ENCODE data around the gene PTPN3.

PTPN3 gene

DNA sequence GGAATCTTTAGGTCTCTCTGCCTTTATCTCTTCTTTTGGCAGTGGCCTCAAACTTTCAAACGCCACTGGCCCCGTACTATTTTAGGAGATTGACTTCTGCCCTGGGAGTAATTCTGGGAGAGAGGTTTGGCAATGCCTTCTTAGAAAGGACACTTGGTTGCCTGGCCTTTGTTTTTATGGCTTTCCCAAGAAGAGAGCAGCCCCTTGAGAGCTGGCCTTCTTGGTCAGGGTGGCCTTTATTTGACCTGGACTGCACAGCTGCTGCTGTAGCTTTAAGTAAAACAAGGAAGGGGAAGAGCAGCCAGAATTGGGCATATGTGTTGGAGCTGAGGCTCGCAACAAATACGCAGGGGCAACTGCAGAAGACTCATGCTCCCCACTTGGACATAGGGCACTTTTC, 60.8 kb downstream of the PTPN3 start:
- H3K9me3 Mint-ChIP-seq, result no peaks in the 10 kb centered on the region
- H3K27me3 Mint-ChIP-seq, result peaks cover 29% of the 10 kb centered on the region
- DNase-seq (no peak), ATAC-seq (no peak)
- H3K4me3 Mint-ChIP-seq, result no peak overlapping the region
- no peak overlapping the region for H3K27ac Mint-ChIP-seq
- peaks cover 28% of the 10 kb centered on the region for H3K4me1 Mint-ChIP-seq

DNA sequence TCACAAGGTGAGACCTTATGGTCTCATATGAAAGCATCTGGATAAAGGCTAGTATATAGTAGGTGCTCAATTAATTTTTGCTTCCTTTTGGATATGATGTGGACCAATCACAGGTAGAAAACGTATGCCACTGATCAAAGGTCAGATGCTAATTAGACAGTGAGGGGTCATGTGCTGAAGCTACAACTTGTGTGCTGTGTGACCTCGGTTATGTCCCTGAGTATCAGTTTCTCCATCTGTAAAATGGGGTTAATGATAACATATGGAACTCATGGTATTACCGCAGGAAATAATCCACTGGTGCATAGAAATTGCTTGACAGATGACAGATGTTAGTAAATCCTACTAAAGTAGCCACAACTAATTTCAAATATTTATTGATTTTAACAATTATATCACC, 62.0 kb downstream of the PTPN3 start:
- H3K4me1 Mint-ChIP-seq, result peaks cover 23% of the 10 kb centered on the region
- no peak overlapping the region for H3K27ac Mint-ChIP-seq
- H3K9me3 Mint-ChIP-seq, result no peaks in the 10 kb centered on the region
- DNase-seq (no peak), ATAC-seq (no peak)
- H3K4me3 Mint-ChIP-seq, result no peak overlapping the region
- H3K27me3 Mint-ChIP-seq, result peaks cover 29% of the 10 kb centered on the region

GRCh38 chr9:109433476-109433875, 64.6 kb downstream of the PTPN3 start:
- ATAC-seq, result no peak
- H3K27me3 Mint-ChIP-seq, result peaks cover 29% of the 10 kb centered on the region

GRCh38 chr9:109430231-109430630, 67.9 kb downstream of the PTPN3 start:
- no peaks in the 10 kb centered on the region for H3K4me1 Mint-ChIP-seq
- peaks cover 35% of the 10 kb centered on the region for H3K27me3 Mint-ChIP-seq
- H3K27ac Mint-ChIP-seq, result peak overlapping the region in 1 of 2 donors; percentile 90
- H3K9me3 Mint-ChIP-seq, result no peaks in the 10 kb centered on the region
- H3K4me3 Mint-ChIP-seq, result no peak overlapping the region
- DNase-seq, result no peak
- ATAC-seq, result no peak

More at GRCh38 chr9:109433476-109433875, 64.6 kb downstream of the PTPN3 start:
- no peak for DNase-seq
- Mint-ChIP-seq H3K27ac (no peak overlapping the region), H3K4me3 (no peak overlapping the region), H3K9me3 (no peaks in the 10 kb centered on the region), H3K4me1 (peaks cover 2% of the 10 kb centered on the region)

- Mint-ChIP-seq H3K4me3 (no peak overlapping the region), H3K4me1 (no peaks in the 10 kb centered on the region), H3K9me3 (no peaks in the 10 kb centered on the region), H3K27ac (no peak overlapping the region), H3K27me3 (peaks cover 28% of the 10 kb centered on the region)
- no peak for DNase-seq
- ATAC-seq, result no peak
These were observed 69.3 kb downstream of the PTPN3 start for GRCh38 chr9:109428854-109429253.

GRCh38 chr9:109427886-109428285, 70.2 kb downstream of the PTPN3 start:
- ATAC-seq, result no peak
- Mint-ChIP-seq H3K27me3 (peaks cover 28% of the 10 kb centered on the region), H3K4me3 (no peak overlapping the region), H3K27ac (no peak overlapping the region), H3K9me3 (no peaks in the 10 kb centered on the region), H3K4me1 (no peaks in the 10 kb centered on the region)
- no peak for DNase-seq

- no peak for ATAC-seq
- DNase-seq, result no peak
- no peaks in the 10 kb centered on the region for H3K4me1 Mint-ChIP-seq
- H3K27me3 Mint-ChIP-seq, result peaks cover 28% of the 10 kb centered on the region
- H3K27ac Mint-ChIP-seq, result no peak overlapping the region
- no peak overlapping the region for H3K4me3 Mint-ChIP-seq
- no peaks in the 10 kb centered on the region for H3K9me3 Mint-ChIP-seq
These were observed 71.3 kb downstream of the PTPN3 start for GRCh38 chr9:109426626-109427402.

DNA sequence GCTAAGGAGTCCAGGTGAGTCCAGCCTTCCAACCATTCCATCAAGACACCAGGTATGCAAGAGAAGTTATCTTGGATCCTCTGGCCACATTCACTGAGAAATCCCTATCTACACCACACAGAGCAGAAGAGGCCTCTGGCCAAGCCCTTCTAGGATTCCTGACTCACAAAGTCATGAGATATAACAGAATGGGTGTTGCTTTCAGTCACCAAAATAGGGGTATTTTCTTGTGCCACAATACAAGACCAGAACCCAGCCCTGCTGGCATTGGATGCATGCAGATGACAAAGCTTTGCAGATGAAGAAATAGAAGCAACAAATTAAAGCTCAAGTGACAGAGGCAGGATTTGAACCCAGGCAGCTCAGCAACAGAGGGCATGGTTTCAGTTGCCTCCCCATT, 73.5 kb downstream of the PTPN3 start:
- no peak for DNase-seq
- peaks cover 37% of the 10 kb centered on the region for H3K27me3 Mint-ChIP-seq
- no peak overlapping the region for H3K27ac Mint-ChIP-seq
- H3K4me1 Mint-ChIP-seq, result peaks cover under 1% of the 10 kb centered on the region
- no peak for ATAC-seq
- no peaks in the 10 kb centered on the region for H3K9me3 Mint-ChIP-seq
- H3K4me3 Mint-ChIP-seq, result no peak overlapping the region

GRCh38 chr9:109423877-109424276, 74.2 kb downstream of the PTPN3 start:
- H3K4me1 Mint-ChIP-seq, result peaks cover 7% of the 10 kb centered on the region
- DNase-seq, result no peak
- no peak for ATAC-seq
- no peak overlapping the region for H3K4me3 Mint-ChIP-seq
- no peaks in the 10 kb centered on the region for H3K9me3 Mint-ChIP-seq
- peaks cover 34% of the 10 kb centered on the region for H3K27me3 Mint-ChIP-seq
- H3K27ac Mint-ChIP-seq, result no peak overlapping the region

DNA sequence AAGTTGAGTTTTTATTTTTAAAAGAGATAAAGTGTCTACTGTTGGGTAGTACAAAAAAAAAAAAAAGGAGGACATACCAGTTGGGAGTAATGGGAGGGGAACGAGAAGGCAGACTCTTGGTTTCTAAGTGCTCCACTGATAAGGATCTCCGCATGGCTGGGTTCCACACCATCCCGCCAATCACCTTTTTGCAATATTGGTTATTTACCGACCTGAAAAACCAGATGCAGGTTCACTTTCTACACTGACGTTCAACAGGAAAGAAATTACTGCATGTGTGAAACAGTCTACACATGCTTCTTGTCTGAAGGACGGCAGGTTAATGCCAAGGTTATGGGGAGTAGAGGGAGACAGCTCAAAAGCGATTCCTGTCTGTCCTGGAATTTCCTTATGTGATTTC, 75.5 kb downstream of the PTPN3 start:
- ATAC-seq, result no peak
- peaks cover 23% of the 10 kb centered on the region for H3K27me3 Mint-ChIP-seq
- peaks cover 20% of the 10 kb centered on the region for H3K4me1 Mint-ChIP-seq
- H3K27ac Mint-ChIP-seq, result no peak overlapping the region
- no peaks in the 10 kb centered on the region for H3K9me3 Mint-ChIP-seq
- H3K4me3 Mint-ChIP-seq, result no peak overlapping the region
- DNase-seq, result no peak

DNA sequence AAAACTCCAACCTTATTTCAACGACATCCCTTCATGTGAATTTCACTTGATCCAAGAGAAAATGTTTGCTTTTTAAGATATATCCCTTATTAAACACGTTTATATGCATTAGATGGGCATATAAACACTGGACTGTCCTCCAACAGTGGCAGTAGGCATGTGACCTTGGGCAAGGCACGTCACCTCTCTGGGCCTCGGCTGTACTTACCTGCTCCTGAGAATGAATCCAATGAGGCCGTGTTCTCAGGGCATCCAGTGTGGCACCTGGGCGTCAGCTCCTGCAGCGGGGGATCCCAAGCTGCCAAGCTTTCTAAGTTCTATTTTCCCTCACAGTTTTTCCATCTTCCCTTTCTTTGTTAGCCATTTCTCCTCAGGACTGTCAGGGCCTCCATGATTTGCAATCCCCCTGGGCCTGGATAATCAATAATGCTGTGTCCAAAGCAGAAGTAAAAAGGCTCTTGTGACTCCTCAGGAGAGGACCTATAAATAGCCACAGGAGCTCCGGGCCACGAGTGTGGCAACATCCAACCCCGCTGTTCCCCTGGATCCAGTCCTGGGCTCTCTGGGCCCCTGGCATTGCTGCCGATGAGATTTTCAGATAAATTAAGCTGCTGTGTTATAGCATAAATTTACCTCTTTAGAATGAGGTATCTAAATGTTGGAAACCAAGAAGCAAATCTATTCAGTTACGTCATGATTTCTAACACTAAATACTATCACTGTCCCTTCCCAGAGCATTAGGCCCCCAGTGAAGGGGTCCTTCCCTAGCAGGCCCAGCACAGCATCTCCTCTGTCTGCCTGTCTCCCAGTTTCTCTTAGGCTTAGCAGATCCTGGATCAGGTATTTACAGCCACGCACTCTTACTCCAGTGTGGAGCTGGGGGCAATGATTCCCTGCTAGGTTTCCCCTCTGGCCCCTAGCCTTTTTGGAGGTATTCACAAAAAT, 76.8 kb downstream of the PTPN3 start:
- Mint-ChIP-seq H3K4me1 (peaks cover 31% of the 10 kb centered on the region), H3K4me3 (no peak overlapping the region), H3K27me3 (peaks cover 16% of the 10 kb centered on the region), H3K9me3 (no peaks in the 10 kb centered on the region), H3K27ac (no peak overlapping the region)
- no peak for ATAC-seq
- no peak for DNase-seq

DNA sequence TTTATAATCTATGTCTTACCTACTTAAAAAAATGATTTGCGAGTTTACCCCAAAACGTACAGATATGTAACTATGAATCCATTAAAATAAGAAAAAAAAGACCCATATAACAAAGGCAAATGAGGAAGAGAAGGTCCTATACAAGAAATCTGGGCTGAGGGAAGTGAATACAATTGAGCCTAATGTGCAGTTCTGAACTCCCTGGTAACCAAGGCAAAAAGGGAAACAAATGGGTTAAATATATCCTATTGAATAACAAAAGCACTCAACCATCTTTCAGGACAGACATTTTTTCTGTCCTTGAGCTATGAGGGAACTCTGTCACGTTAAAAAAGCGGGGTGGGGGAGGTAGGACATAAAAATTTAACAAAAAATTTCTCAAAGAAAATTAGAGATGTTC, 78.6 kb downstream of the PTPN3 start:
- peaks cover 31% of the 10 kb centered on the region for H3K27me3 Mint-ChIP-seq

DNA sequence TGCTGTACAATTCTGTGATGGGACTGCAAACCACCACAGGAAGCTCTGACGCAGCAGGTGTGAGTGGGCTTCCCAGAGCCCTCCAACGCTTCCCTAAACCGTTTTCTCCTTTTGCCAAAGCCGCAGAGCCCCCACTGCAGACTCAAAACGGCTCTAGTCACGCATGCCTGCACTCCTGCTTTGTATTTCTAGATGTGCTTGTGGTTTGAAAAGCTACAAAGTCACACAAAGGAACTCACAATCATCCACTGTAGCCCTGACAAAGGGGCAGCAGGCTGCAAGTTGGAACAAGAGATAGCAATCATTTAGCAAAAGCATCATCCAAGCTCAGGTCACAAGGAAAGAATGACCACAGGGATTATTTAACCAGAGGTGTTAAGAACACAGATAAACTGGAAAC, 79.3 kb downstream of the PTPN3 start:
- H3K9me3 Mint-ChIP-seq, result no peaks in the 10 kb centered on the region
- peak overlapping the region in 1 of 2 donors; percentile 55 for H3K27ac Mint-ChIP-seq
- ATAC-seq, result no peak
- peaks cover 35% of the 10 kb centered on the region for H3K27me3 Mint-ChIP-seq
- no peak for DNase-seq
- peaks cover 56% of the 10 kb centered on the region for H3K4me1 Mint-ChIP-seq
- peak overlapping the region; percentile 4 to 25 for H3K4me3 Mint-ChIP-seq

More for the DNA sequence above, 78.6 kb downstream of the PTPN3 start:
- Mint-ChIP-seq H3K9me3 (no peaks in the 10 kb centered on the region), H3K27ac (no peak overlapping the region), H3K4me1 (peaks cover 49% of the 10 kb centered on the region), H3K4me3 (no peak overlapping the region)
- ATAC-seq, result no peak
- DNase-seq, result no peak

GRCh38 chr9:109417585-109418544, 80.2 kb downstream of the PTPN3 start:
- H3K4me3 Mint-ChIP-seq, result peak overlapping the region; percentile 69 to 76
- peak overlapping the region; percentile 69 to 97 for H3K27ac Mint-ChIP-seq
- H3K9me3 Mint-ChIP-seq, result no peaks in the 10 kb centered on the region
- ATAC-seq (peak; percentile 6), DNase-seq (no peak)
- peaks cover 65% of the 10 kb centered on the region for H3K4me1 Mint-ChIP-seq
- H3K27me3 Mint-ChIP-seq, result peaks cover 45% of the 10 kb centered on the region

- no peak for DNase-seq
- peak overlapping the region; percentile 69 to 76 for H3K4me3 Mint-ChIP-seq
- ATAC-seq, result no peak
- peaks cover 74% of the 10 kb centered on the region for H3K4me1 Mint-ChIP-seq
- H3K9me3 Mint-ChIP-seq, result no peaks in the 10 kb centered on the region
- peak overlapping the region; percentile 69 to 97 for H3K27ac Mint-ChIP-seq
- peaks cover 45% of the 10 kb centered on the region for H3K27me3 Mint-ChIP-seq
These were observed 81.1 kb downstream of the PTPN3 start for GRCh38 chr9:109417054-109417453.

Data from stimulated activated naive CD8-positive, alpha-beta T cell treated with anti-CD3 and anti-CD28 coated beads, Interleukin-15, amount 100 ng/mL, for 72 hours (primary cell).